PFSK-1 (cell line): ENCODE measurements around the gene DNAH2.

ENCODE experiments used
- FOXP2 ChIP-seq: optimal IDR thresholded peaks from 2 replicates; pipeline ENCODE3; 2011; ENCODE audit warnings: borderline replicate concordance, control low read depth, inconsistent platforms; ENCODE audit not compliant: insufficient read depth; ENCODE audit errors: extremely low read length, extremely low read depth
- POLR2AphosphoS5 ChIP-seq: IDR thresholded peaks from 2 replicates; pipeline ENCODE4 v1.6.1; 2012; ENCODE audit warnings: low read depth, mild to moderate bottlenecking, control low read depth, low read length, moderate library complexity
- REST ChIP-seq, 2 experiments: IDR thresholded peaks; 2 replicates each; pipeline versions ENCODE4 v1.6.1 to v1.8.0; 2011 to 2012; ENCODE audit warnings: low read depth in 2 of 2, low read length in 2 of 2, control low read depth in 1 of 2, inconsistent platforms in 1 of 2, mild to moderate bottlenecking in 1 of 2, moderate library complexity in 1 of 2; ENCODE audit not compliant: insufficient read depth in 1 of 2
- SIN3A ChIP-seq: IDR thresholded peaks from 2 replicates; pipeline ENCODE4 v1.6.1; 2012; ENCODE audit warnings: mild to moderate bottlenecking, low read length, moderate library complexity, borderline replicate concordance; ENCODE audit not compliant: insufficient read depth
- TAF1 ChIP-seq: IDR thresholded peaks from 2 replicates; pipeline ENCODE4 v1.6.1; 2012; ENCODE audit warnings: low read length, control low read depth, borderline replicate concordance; ENCODE audit not compliant: insufficient read depth

DNAH2 gene

GRCh38 chr17:7781429-7781828, 63.9 kb downstream of the DNAH2 start:
- no peak for TF ChIP-seq SIN3A
- no peak for TF ChIP-seq REST (IDR thresholded peaks at IDR 0.05; ENCODE audit: insufficient read depth in 1 of 2, low read depth in 2 of 2, low read length in 2 of 2)
- no peak for TF ChIP-seq TAF1
- TF ChIP-seq FOXP2 = no peak
- TF ChIP-seq POLR2AphosphoS5 = no peak

- TF ChIP-seq SIN3A (no peak), TAF1 (no peak), REST (IDR thresholded peaks at IDR 0.05; ENCODE audit: insufficient read depth in 1 of 2, low read depth in 2 of 2, low read length in 2 of 2) (no peak), FOXP2 (no peak), POLR2AphosphoS5 (no peak)
Measured at GRCh38 chr17:7782240-7782639, 64.7 kb downstream of the DNAH2 start.

GRCh38 chr17:7786866-7787265, 69.3 kb downstream of the DNAH2 start:
- TF ChIP-seq POLR2AphosphoS5 (no peak), SIN3A (no peak), TAF1 (no peak), FOXP2 (no peak), REST (IDR thresholded peaks at IDR 0.05; ENCODE audit: insufficient read depth in 1 of 2, low read depth in 2 of 2, low read length in 2 of 2) (no peak)

- TF ChIP-seq REST (IDR thresholded peaks at IDR 0.05; ENCODE audit: insufficient read depth in 1 of 2, low read depth in 2 of 2, low read length in 2 of 2) (no peak), FOXP2 (no peak), TAF1 (no peak), SIN3A (no peak), POLR2AphosphoS5 (no peak)
Measured at GRCh38 chr17:7789131-7789530, 71.6 kb downstream of the DNAH2 start.

- TF ChIP-seq SIN3A = no peak
- no peak for TF ChIP-seq REST (IDR thresholded peaks at IDR 0.05; ENCODE audit: insufficient read depth in 1 of 2, low read depth in 2 of 2, low read length in 2 of 2)
Measured at GRCh38 chr17:7790150-7790549, 72.6 kb downstream of the DNAH2 start.
